Measurements from ENCODE around the gene ANGPTL7. TPM values are rescaled to one million over a fixed set of nuclear protein-coding genes. Genes with fewer than 3 reads are reported as not detected.
A peak's percentile ranks its signal among the peaks of the same experiment; 100 is the strongest.

ANGPTL7 gene
- total and polyA plus RNA-seq, 10 donors: 0.18 to 1.7 TPM; not detected in 8

- DNase-seq: no peak
- TF ChIP-seq POLR2A (IDR thresholded peaks at IDR 0.05) (no peak), POLR2AphosphoS5 (IDR thresholded peaks at IDR 0.05) (no peak), CTCF (IDR thresholded peaks at IDR 0.05 in 8 of 11, conservative IDR thresholded peaks at IDR 0.05 in 3 of 11) (no peak)
- peaks cover 0 to 6% (median 0%) of the 10 kb centered on the region in 6 donors for H3K4me1 ChIP-seq
- peak overlapping the region in 4 of 8 donors; percentile 22 to 56 (median 38) for H3K27ac ChIP-seq
- intact Hi-C loops (cut with DNase I; ENCODE audit: low total_unique reads): no loop called here
- H3K27me3 ChIP-seq (replicated peaks in 1 of 7): no peaks in the 10 kb centered on the region
- WGBS, 5 donors: 49 to 66% (median 60%) methylated on average over 2 of the region's 2 CpGs
- peaks cover 0 to 100% (median 67%) of the 10 kb centered on the region in 6 donors for H3K36me3 ChIP-seq
- no peaks in the 10 kb centered on the region for H3K9me3 ChIP-seq
- H3K4me3 ChIP-seq: no peak overlapping the region
Measured at GRCh38 chr1:11143907-11144306, 45.2 kb upstream of the ANGPTL7 start.

DNA sequence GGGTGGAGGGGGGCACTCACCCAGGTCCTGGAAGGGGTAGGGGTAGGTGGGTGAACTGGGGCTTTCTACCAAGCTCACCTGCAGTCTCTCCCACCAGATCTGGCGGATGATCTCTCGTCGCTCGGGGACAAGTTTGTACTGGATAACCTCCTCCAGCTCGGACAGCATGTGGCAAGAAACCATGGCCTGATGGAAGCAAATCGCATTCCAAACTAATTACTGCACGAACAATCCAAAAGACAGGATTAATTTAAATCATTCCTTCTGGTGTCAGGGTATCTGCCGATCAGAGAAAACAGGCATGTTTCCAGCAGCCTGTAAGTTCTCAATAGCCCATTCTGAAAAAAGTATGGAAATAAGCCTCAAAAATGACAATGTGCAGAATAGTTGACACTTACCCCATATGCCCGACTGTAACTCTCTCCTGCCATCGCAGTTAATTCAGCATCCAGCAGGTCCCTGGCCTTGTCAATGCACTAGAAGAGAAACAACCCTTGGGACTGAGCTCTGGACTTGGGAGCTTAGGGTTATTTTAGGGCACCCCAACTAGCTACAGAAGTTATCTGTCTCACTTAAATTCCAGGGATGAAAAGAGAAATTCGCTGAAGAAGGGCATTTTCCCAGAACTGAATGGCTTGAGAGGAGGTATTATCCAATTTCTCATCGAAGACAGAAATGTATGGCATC, 44.4 kb upstream of the ANGPTL7 start:
- Histone ChIP-seq H3K36me3 (peaks cover 3 to 100% (median 67%) of the 10 kb centered on the region in 6 donors), H3K9me3 (no peaks in the 10 kb centered on the region), H3K4me1 (peaks cover 0 to 6% (median 0%) of the 10 kb centered on the region in 6 donors), H3K27ac (peak overlapping the region in 4 of 8 donors; percentile 22 to 56 (median 38)), H3K27me3 (replicated peaks in 1 of 7) (no peaks in the 10 kb centered on the region), H3K4me3 (no peak overlapping the region)
- WGBS, 5 donors: 75 to 85% (median 81%) methylated on average over 12 of the region's 12 CpGs
- TF ChIP-seq POLR2A (IDR thresholded peaks at IDR 0.05): no peak
- intact Hi-C loops (cut with DNase I; ENCODE audit: low total_unique reads): no loop called here
- DNase-seq: no peak

DNA sequence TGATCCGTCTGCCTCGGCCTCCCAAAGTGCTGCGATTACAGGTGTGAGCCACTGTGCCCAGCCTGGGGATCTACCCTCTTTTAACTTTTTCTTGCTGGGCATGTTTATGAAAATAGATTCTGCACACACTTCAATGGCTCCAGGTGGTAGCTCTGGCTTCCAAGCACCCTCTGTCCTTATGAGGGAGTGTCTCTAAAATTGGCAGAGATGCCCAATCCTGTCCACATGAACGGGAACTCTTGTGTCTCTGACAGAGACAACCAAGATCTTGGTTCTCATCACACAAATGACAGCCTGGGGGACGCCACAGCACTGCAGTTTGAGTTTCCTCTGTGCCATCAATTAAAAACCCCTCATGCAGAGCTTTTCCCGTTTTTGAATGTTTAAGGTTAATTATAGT, 43.4 kb upstream of the ANGPTL7 start:
- Histone ChIP-seq H3K4me1 (peaks cover 0 to 6% (median 0%) of the 10 kb centered on the region in 6 donors), H3K4me3 (no peak overlapping the region), H3K9me3 (no peaks in the 10 kb centered on the region), H3K27me3 (replicated peaks in 1 of 7) (no peaks in the 10 kb centered on the region), H3K27ac (peak overlapping the region in 1 of 8 donors; percentile 56), H3K36me3 (peaks cover 3 to 100% (median 63%) of the 10 kb centered on the region in 6 donors)
- DNase-seq: no peak
- WGBS, 5 donors: 90 to 95% (median 92%) methylated on average over 6 of the region's 6 CpGs
- no peak for TF ChIP-seq CTCF (IDR thresholded peaks at IDR 0.05 in 8 of 11, conservative IDR thresholded peaks at IDR 0.05 in 3 of 11)
- TF ChIP-seq POLR2A (IDR thresholded peaks at IDR 0.05): no peak
- TF ChIP-seq POLR2AphosphoS5 (IDR thresholded peaks at IDR 0.05): no peak
- intact Hi-C loops (cut with DNase I; ENCODE audit: low total_unique reads): no loop called here

- H3K27ac ChIP-seq: no peak overlapping the region
Measured at GRCh38 chr1:11147197-11147770, 41.9 kb upstream of the ANGPTL7 start.

More at GRCh38 chr1:11147197-11147770, 41.9 kb upstream of the ANGPTL7 start:
- no peak for TF ChIP-seq POLR2A (IDR thresholded peaks at IDR 0.05)
- TF ChIP-seq POLR2AphosphoS5 (IDR thresholded peaks at IDR 0.05): no peak
- no peak for TF ChIP-seq CTCF (IDR thresholded peaks at IDR 0.05 in 8 of 11, conservative IDR thresholded peaks at IDR 0.05 in 3 of 11)
- no peak for DNase-seq
- H3K27me3 ChIP-seq (replicated peaks in 1 of 7): no peaks in the 10 kb centered on the region
- 77 to 88% (median 83%) methylated on average over 4 of the region's 4 CpGs for WGBS, 5 donors
- no peaks in the 10 kb centered on the region for H3K9me3 ChIP-seq
- H3K4me3 ChIP-seq: no peak overlapping the region
- H3K36me3 ChIP-seq: peaks cover 3 to 100% (median 66%) of the 10 kb centered on the region in 6 donors
- intact Hi-C loops (cut with DNase I; ENCODE audit: low total_unique reads): no loop called here
- peaks cover 0 to 6% (median 0%) of the 10 kb centered on the region in 6 donors for H3K4me1 ChIP-seq
